Activated CD4-positive, alpha-beta T cell treated with anti-CD3 and anti-CD28 coated beads, Interleukin-2, amount 50 U/mL, for 1 hour (primary cell): ENCODE data around the gene CDK14.

Experiments
- DNase-seq: peaks from one replicate; pipeline ENCODE4 v3.0.0-alpha.2; 2020

Gene CDK14

GRCh38 chr7:90595801-90596670 lies at the start of gene CDK14:
Gene CDK14, plus strand, starts transcription at chr7:90596321. Its CDS starts 307 bp downstream, at chr7:90596628.
- DNase-seq = peak; percentile 6

GRCh38 chr7:90551036-90551435 lies 45.1 kb upstream of the CDK14 start:
- DNase-seq = no peak

GRCh38 chr7:90552521-90552920 lies 43.6 kb upstream of the CDK14 start:
- no peak for DNase-seq

DNA sequence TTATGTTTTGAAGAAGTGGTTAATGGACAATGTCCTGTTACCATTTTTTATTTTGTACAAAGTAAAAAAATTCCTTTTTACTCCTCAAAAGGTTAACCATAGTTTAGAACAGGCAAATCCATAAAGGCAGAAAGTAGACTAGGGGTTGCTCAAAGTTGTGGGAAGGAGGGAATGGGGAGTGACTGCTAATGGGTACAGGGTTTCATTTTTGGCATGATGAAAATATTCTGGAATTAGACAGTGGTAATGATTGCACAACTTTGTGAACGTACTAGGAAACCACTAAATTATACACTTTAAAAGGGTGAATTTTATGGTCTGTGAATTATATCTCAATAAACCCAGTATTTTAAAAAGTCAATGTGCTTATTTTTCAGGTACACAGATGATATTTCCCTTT lies 35.4 kb upstream of the CDK14 start:
- no peak for DNase-seq

- DNase-seq = no peak
Observed at GRCh38 chr7:90563286-90563685, 32.8 kb upstream of the CDK14 start.

GRCh38 chr7:90564455-90564854 lies 31.7 kb upstream of the CDK14 start:
- no peak for DNase-seq

DNA sequence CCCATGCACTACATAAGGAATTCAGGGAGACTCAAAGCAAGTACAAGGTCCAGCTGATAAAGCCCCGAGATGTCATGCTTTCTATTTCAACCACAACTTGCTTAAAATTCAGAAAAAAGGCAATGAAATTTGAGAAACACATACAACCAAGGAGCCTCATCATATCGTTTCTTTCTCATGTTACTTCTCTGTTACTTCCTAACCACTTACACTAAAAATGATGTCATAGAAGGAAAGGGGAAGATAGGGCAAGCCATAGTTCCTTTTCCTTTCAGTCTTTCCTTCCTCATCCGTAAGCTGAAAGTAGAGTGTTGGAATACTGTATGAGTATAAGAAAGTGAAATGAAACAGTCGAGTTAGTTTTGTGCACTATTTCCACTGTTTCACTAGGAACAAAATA lies 27.9 kb upstream of the CDK14 start:
- DNase-seq = no peak

GRCh38 chr7:90569368-90569767 lies 26.8 kb upstream of the CDK14 start:
- no peak for DNase-seq

DNA sequence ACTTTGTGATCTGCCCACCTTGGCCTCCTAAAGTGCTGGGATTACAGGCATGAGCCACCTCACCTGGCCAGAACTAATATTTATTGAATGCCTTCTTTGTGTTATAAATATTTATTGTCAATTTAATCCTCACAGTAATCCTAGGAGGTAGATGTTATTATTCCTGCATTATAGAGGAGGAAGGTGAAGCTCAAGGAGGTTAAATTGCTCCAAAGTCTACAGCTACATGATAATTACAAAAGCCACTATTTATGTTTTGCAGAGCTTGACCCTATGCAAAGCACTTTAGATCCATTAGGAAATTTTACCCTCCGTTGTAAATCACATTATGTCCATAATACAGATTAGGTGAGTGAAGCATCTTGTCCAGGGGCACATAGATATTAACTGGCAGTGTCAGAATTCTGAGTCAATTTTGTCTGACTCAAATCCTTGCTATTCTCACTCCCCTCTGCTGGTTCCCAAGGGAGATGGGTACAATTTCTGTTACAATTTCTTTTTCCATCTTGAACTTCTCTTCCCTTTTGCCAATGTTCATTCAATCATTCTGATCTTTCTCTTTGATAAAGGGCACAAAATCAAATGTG lies 25.7 kb upstream of the CDK14 start:
- DNase-seq = no peak

DNA sequence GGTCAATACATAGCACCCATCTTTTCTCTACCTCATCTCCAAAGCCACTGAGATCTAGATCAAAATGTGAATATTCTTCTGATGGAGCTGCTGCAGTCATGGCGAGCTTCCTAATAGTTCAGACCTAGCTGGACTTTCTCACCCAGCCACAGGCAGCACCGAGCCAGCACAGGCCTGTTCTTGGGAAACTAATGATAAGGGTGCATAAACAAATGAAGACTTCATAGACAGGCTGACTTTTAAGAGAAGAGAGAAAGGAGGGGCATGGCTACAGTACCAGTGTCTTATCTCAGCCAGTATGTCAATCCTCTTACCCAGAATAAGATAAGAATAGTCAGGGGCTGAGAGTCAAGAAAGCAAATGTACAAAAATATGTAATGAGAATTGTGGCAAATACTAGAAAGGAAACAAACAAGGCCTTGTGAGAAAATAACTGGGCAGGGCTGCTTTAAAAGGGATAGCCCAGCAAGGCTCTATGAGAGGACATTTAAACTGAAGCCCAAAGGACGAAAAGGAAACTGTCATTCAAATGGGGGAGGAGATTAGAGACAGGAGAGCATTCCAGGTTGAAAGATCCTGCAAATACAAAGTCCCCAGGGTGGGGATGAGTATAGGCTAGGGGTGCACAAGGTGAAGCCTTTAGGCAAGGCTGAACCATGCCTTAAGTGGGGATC lies 21.8 kb upstream of the CDK14 start:
- DNase-seq = no peak

DNA sequence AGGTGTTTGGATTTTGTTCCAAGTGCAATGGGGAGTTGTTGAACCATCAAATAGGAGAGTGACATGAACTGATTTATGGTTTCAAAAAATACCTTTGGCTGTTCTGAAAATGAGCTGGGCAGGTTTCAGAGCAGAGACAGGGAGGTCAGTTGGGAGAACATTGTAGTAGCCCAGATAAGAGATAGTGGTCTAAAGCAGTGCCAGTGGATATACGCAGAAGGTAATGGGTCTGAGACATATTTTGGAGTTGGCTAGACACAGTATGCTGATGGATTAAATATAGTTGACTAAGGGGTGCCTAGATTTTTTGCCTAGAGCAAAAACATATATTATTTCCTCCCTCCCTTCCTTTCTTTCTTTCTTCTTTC lies 21.3 kb upstream of the CDK14 start:
- no peak for DNase-seq

GRCh38 chr7:90579181-90579688 lies 16.9 kb upstream of the CDK14 start:
- DNase-seq = no peak

DNA sequence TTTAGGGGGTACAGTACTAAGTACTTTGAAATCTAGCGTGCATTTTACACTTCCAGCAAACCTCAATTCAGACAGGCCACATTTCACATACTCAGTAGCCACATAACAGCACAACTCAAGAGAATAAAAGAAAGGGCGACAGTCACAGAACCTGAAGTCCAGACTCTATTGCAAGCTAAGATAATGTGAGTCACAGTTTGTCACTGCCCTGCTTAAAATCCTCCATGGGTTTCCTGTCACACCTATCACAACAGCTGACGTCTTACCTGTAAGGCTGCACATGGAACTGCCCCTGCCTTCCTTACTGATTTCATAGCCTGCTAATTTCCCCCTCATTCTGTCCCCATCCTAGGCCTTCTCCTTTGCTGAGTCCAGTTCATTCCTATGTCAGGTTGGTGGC lies 16.1 kb upstream of the CDK14 start:
- no peak for DNase-seq

DNA sequence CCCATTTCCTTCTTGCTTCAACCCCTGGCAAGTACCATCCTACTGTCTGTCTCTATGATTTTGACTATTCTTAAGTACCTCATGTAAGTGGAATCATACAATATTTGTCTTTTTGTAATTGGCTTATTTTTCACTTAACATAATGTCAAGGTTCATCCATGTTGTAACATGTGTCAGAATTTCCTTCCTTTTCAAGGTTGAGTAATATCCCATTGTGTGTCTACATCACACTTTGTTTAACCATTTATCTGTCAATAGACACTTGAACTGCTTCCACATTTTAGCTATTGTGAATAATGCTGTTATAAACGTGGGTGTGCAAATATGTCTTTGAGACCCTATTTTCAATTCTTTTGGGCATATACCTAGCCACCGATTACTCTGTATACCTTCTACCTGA lies 14.0 kb upstream of the CDK14 start:
- DNase-seq = no peak

DNA sequence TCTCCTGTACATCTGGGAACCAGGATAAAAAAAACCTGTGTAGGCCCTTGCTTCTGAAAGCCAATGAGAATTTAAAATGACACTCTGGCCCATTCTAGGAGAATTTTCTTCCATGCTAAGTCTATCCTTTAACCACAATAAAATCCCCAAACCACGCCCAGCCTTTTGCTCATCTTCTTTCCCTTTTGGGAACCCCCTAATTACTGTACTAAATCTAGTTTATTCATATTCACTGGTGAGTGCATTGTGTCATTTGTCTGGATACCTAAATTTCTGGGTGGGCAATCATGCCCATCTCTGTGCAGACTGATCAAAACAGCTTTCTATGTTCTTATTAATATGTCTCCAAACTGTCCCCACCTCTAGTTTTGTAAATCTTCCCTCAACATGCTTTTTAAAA lies 11.7 kb upstream of the CDK14 start:
- DNase-seq = no peak

- no peak for DNase-seq
Observed at GRCh38 chr7:90586091-90586490, 10.0 kb upstream of the CDK14 start.

- DNase-seq = no peak
Observed at GRCh38 chr7:90587766-90588165, 8.4 kb upstream of the CDK14 start.

DNA sequence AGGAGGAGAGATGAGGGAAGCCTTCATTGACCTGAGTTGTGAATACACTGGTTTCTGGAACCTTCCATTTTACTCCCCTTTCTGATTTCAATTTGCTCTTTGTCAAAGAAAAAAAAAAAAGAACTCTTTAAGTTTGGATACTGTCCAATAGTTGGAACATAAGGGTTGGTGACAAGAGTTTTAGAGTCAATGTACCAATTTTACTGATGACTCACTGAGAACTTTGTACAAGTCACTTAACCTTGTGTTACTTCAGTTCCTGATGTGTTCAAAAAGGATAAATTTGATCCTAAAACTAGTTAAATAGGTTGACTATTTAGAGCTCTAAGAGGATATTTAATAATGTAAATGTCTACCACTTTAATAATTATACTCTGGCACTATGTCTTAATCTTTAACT lies 4.1 kb upstream of the CDK14 start:
- DNase-seq = no peak

GRCh38 chr7:90593205-90593604 lies 2.9 kb upstream of the CDK14 start:
- DNase-seq = no peak

DNA sequence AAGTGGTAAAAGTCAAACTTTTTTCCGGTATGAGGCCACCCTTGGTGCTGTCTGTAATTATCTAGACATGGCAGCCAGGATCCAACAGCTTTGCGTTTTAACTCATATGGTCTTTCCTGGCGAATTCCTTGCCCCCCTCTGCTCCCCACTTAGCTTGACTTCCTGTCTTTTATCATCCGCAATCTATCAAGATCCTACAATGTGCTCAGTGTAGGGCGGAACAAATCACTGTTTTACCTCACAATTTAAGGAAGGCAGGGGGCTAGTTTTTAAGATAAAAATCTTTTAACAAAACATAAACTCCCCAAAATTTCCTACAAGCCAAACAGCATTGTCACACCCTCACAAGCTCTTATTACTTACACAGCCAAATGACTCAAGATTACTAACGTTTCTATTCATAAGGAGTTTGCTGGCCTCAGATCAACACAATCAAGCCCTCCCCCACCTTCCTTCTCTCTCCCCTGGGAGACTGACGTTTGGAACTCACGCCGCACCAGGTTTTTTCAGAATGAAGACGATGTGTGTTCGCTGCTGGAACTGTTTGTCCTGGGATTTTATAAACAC lies 1.3 kb upstream of the CDK14 start:
- DNase-seq = no peak

- DNase-seq = no peak
Observed at GRCh38 chr7:90595342-90595800, 750 bp upstream of the CDK14 start.

- no peak for DNase-seq
Observed at GRCh38 chr7:90596671-90597562, 796 bp downstream of the CDK14 start.
